Caco-2 (cell line): ENCODE measurements around the gene FBXL19. TPM values are rescaled to one million over a fixed set of nuclear protein-coding genes. Genes with fewer than 3 reads are reported as not detected.

Experiments
- BruUV-seq: library from RNA; stranded (reverse); fragments of 400-500 nt; replicated peaks from 2 replicates; lab custom pipeline; 2021; lab: Mats Ljungman, UMichigan
- CTCF ChIA-PET: fragments of 300-600 bp; sonication (Branson Sonifier 250); formaldehyde crosslinking; loops from one replicate; lab custom pipeline; 2022; ENCODE audit warnings: antibody characterized with exemption; lab: Charles Lee
- POLR2A ChIA-PET: fragments of 300-600 bp; sonication (Branson Sonifier 250); formaldehyde crosslinking; loops from one replicate; lab custom pipeline; 2022; ENCODE audit warnings: antibody characterized with exemption; lab: Charles Lee
- DNase-seq, 2 experiments: peaks; one replicate each; pipeline versions ENCODE4 v3.0.0 to v3.0.0-alpha.2; 2020 to 2022
- H3K27me3 ChIP-seq: replicated peaks from 2 replicates; pipeline ENCODE4 v1.6.0; 2011; ENCODE audit warnings: low read length; ENCODE audit not compliant: control insufficient read depth, insufficient read depth
- H3K36me3 ChIP-seq: 2 replicates; pipeline ENCODE4 v1.5.1; 2011; ENCODE audit warnings: low read length; ENCODE audit not compliant: control insufficient read depth, insufficient read depth
- H3K4me1 ChIP-seq: fragments of 250-450 bp; sonication (Bioruptor Pico); 2 replicates; pipeline ENCODE4 v1.5.1; 2020; ENCODE audit warnings: mild to moderate bottlenecking
- H3K4me3 ChIP-seq: 2 replicates; pipeline ENCODE4 v1.5.1; 2011; ENCODE audit warnings: low read depth, mild to moderate bottlenecking, control low read depth, low read length
- H3K9me3 ChIP-seq: fragments of 250-450 bp; sonication (Bioruptor Pico); 2 replicates; pipeline ENCODE4 v1.5.1; 2020; ENCODE audit warnings: mild to moderate bottlenecking, moderate library complexity
- H3K27ac Mint-ChIP-seq: one replicate; pipeline ENCODE4 v1.8.0; 2022; ENCODE audit warnings: mixed read lengths; ENCODE audit not compliant: unreplicated experiment
- H3K27me3 Mint-ChIP-seq: one replicate; pipeline ENCODE4 v1.8.0; 2022; ENCODE audit warnings: mixed read lengths; ENCODE audit not compliant: insufficient read depth, unreplicated experiment
- H3K36me3 Mint-ChIP-seq: one replicate; pipeline ENCODE4 v1.8.0; 2022; ENCODE audit warnings: mild to moderate bottlenecking, mixed read lengths; ENCODE audit not compliant: insufficient read depth, unreplicated experiment
- H3K4me1 Mint-ChIP-seq: one replicate; pipeline ENCODE4 v1.8.0; 2022; ENCODE audit warnings: low read depth, mixed read lengths; ENCODE audit not compliant: unreplicated experiment
- H3K4me3 Mint-ChIP-seq: one replicate; pipeline ENCODE4 v1.8.0; 2022; ENCODE audit warnings: mild to moderate bottlenecking, moderate library complexity, mixed read lengths; ENCODE audit not compliant: unreplicated experiment
- H3K9me3 Mint-ChIP-seq: one replicate; pipeline ENCODE4 v1.8.0; 2022; ENCODE audit warnings: mixed read lengths; ENCODE audit not compliant: unreplicated experiment
- intact Hi-C: fragments of 100-400 bp; cut with micrococcal nuclease; formaldehyde crosslinking; loops from one replicate; pipeline ENCODE4 v1.10.0; 2022; ENCODE audit not compliant: unreplicated experiment
- total RNA-seq: library from RNA; stranded (reverse); gene quantifications from 2 replicates; pipeline ENCODE4 v1.2.3, GENCODE V29; 2022
- TF ChIP-seq, protein P1 (sequence below), 2 experiments: fragments of 200-600 bp in 1 of 2; IDR thresholded peaks; 1 replicate in 1 of 2; 2 replicates in 1 of 2; pipeline versions ENCODE4 v1.5.1 to v1.8.0; 2011 to 2022; ENCODE audit warnings: antibody characterized with exemption in 1 of 2, control low read depth in 1 of 2, inconsistent platforms in 1 of 2, low read depth in 1 of 2, low read length in 1 of 2, mild to moderate bottlenecking in 1 of 2, moderate library complexity in 1 of 2; ENCODE audit not compliant: insufficient read depth in 1 of 2, severe bottlenecking in 1 of 2, unreplicated experiment in 1 of 2

The FBXL19 gene
- total RNA-seq, 1 experiment from 2014 or later, result 20.2 TPM

DNA sequence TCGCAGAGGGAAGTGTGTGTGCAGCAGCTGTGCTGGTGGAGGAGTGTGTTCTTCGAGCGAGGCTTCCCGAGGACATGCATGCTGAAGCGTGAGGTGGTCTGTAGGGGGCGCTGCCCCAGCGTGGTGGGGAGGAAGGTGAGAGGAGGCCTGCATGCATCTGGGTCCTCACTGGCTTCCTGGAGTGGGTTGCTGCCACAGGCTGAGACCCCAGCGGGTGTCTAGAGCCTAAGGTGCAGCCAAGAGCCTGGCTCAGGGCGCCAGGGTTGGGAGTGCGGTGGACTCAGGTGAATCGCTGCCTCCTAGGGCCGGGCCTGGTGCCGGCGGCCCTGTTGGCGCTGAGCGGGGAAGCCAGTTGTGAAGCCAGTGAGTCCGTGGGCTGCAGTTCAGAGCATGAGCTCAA lies 54.1 kb downstream of the FBXL19 start:
- CTCF ChIA-PET, result interaction anchor here (0.7 kb wide), 1 partner anchor 89 kb away, joined by 3 read pairs; no protein-coding TSS in a partner anchor
- Mint-ChIP-seq H3K4me3 (no peak overlapping the region), H3K9me3 (no peaks in the 10 kb centered on the region), H3K4me1 (no peaks in the 10 kb centered on the region), H3K36me3 (peaks cover 57% of the 10 kb centered on the region), H3K27ac (no peak overlapping the region), H3K27me3 (no peaks in the 10 kb centered on the region)
- POLR2A ChIA-PET, result no interaction called here
- no peak overlapping the region for H3K4me3 ChIP-seq
- no peak for DNase-seq
- no peaks in the 10 kb centered on the region for H3K4me1 ChIP-seq
- H3K9me3 ChIP-seq, result no peaks in the 10 kb centered on the region
- H3K27me3 ChIP-seq, result no peaks in the 10 kb centered on the region
- no TSS peak for BruUV-seq
- intact Hi-C loops, result no loop called here
- H3K36me3 ChIP-seq, result peaks cover 2% of the 10 kb centered on the region; the same call in 1 of the 2 replicates
- TF ChIP-seq, protein P1, sequence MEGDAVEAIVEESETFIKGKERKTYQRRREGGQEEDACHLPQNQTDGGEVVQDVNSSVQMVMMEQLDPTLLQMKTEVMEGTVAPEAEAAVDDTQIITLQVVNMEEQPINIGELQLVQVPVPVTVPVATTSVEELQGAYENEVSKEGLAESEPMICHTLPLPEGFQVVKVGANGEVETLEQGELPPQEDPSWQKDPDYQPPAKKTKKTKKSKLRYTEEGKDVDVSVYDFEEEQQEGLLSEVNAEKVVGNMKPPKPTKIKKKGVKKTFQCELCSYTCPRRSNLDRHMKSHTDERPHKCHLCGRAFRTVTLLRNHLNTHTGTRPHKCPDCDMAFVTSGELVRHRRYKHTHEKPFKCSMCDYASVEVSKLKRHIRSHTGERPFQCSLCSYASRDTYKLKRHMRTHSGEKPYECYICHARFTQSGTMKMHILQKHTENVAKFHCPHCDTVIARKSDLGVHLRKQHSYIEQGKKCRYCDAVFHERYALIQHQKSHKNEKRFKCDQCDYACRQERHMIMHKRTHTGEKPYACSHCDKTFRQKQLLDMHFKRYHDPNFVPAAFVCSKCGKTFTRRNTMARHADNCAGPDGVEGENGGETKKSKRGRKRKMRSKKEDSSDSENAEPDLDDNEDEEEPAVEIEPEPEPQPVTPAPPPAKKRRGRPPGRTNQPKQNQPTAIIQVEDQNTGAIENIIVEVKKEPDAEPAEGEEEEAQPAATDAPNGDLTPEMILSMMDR (IDR thresholded peaks at IDR 0.05; ENCODE audit: insufficient read depth in 1 of 2, low read depth in 1 of 2, low read length in 1 of 2, severe bottlenecking in 1 of 2, unreplicated experiment in 1 of 2), result peak; percentile 10 to 21

DNA sequence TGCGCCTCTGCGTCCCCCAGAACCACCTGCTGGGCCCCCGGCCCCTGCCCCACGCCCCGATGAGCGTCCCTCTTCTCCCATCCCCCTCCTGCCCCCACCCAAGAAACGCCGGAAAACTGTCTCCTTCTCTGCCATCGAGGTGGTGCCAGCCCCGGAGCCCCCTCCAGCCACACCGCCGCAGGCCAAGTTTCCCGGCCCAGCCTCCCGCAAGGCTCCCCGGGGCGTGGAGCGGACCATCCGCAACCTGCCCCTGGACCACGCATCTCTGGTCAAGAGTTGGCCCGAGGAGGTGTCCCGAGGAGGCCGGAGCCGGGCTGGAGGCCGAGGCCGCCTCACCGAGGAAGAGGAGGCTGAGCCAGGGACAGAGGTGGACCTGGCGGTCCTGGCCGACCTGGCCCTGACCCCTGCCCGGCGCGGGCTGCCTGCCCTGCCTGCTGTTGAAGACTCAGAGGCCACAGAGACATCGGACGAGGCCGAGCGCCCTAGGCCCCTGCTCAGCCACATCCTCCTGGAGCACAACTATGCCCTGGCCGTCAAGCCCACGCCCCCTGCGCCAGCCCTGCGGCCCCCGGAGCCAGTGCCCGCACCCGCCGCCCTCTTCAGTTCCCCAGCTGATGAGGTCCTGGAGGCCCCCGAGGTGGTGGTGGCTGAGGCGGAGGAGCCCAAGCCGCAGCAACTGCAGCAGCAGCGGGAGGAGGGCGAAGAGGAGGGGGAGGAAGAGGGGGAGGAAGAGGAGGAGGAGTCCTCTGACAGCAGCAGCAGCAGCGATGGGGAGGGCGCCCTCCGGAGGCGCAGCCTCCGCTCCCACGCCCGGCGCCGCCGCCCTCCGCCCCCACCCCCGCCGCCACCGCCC lies 56.0 kb downstream of the FBXL19 start:
- Histone ChIP-seq H3K27me3 (no peaks in the 10 kb centered on the region), H3K4me3 (no peak overlapping the region), H3K36me3 (no peaks in the 10 kb centered on the region; the same call in 1 of the 2 replicates), H3K9me3 (no peaks in the 10 kb centered on the region), H3K4me1 (no peaks in the 10 kb centered on the region)
- ChIA-PET CTCF (no interaction called here), POLR2A (no interaction called here)
- no TSS peak for BruUV-seq
- intact Hi-C loops, result no loop called here
- Mint-ChIP-seq H3K4me3 (no peak overlapping the region), H3K4me1 (no peaks in the 10 kb centered on the region), H3K9me3 (no peaks in the 10 kb centered on the region), H3K27me3 (no peaks in the 10 kb centered on the region), H3K27ac (no peak overlapping the region), H3K36me3 (peaks cover 47% of the 10 kb centered on the region)
- TF ChIP-seq, protein P1 (IDR thresholded peaks at IDR 0.05; ENCODE audit: insufficient read depth in 1 of 2, low read depth in 1 of 2, low read length in 1 of 2, severe bottlenecking in 1 of 2, unreplicated experiment in 1 of 2), result no peak
- DNase-seq, result no peak

DNA sequence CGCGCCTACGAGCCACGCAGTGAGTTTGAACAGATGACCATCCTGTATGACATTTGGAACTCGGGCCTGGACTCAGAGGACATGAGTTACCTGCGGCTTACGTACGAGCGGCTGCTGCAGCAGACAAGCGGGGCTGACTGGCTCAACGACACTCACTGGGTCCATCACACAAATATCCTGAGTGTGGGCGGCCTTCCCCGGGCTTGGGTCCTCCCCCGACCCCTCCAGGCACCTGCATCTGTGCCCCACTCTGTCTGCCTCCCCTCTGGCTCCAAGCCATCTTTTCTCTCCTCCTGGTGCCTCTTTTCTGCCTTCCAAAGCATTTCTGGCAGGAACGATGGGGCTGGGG lies 56.6 kb downstream of the FBXL19 start:
- Histone ChIP-seq H3K4me1 (peaks cover 2% of the 10 kb centered on the region), H3K27me3 (no peaks in the 10 kb centered on the region), H3K36me3 (no peaks in the 10 kb centered on the region; the same call in 1 of the 2 replicates), H3K4me3 (no peak overlapping the region), H3K9me3 (no peaks in the 10 kb centered on the region)
- Mint-ChIP-seq H3K27me3 (no peaks in the 10 kb centered on the region), H3K4me1 (no peaks in the 10 kb centered on the region), H3K4me3 (no peak overlapping the region), H3K36me3 (peaks cover 44% of the 10 kb centered on the region), H3K9me3 (no peaks in the 10 kb centered on the region), H3K27ac (no peak overlapping the region)
- ChIA-PET POLR2A (no interaction called here), CTCF (no interaction called here)
- TF ChIP-seq, protein P1 (IDR thresholded peaks at IDR 0.05; ENCODE audit: insufficient read depth in 1 of 2, low read depth in 1 of 2, low read length in 1 of 2, severe bottlenecking in 1 of 2, unreplicated experiment in 1 of 2), result no peak
- DNase-seq, result no peak
- BruUV-seq, result no TSS peak
- intact Hi-C loops, result no loop called here
